Heart left ventricle (tissue), 16 donors: ENCODE measurements around the gene OCSTAMP. TPM values are rescaled to one million over a fixed set of nuclear protein-coding genes. Genes with fewer than 3 reads are reported as not detected.

Experiments used
- ATAC-seq, 4 donors: fragments of 200-7000 bp; cut with Tn5 transposase; one replicate each; pipeline ENCODE4 v1.9.1; 2020 to 2022; ENCODE audit warnings: moderate library complexity in 4 of 4, mild to moderate bottlenecking in 3 of 4, moderate number of reproducible peaks in 1 of 4
- DNase-seq, 5 donors: peaks; one replicate each; pipeline ENCODE4 v3.0.0-alpha.2; 2020
- H3K27ac ChIP-seq, 12 donors: fragments of 200-600 bp; sonication (generic) in 4 of 12; one replicate each; pipeline versions ENCODE4 v1.5.0 to v1.8.0; 2016 to 2022; ENCODE audit warnings: mild to moderate bottlenecking in 2 of 12
- H3K27me3 ChIP-seq, 9 donors: fragments of 200-600 bp; sonication (generic) in 2 of 9; one replicate each; pipeline versions ENCODE4 v1.5.1 to v1.8.0; 2016 to 2022; ENCODE audit warnings: mild to moderate bottlenecking in 3 of 9
- H3K36me3 ChIP-seq, 9 donors: fragments of 200-600 bp; sonication (generic) in 2 of 9; one replicate each; pipeline versions ENCODE4 v1.5.0 to v1.8.0; 2018 to 2022; ENCODE audit warnings: mild to moderate bottlenecking in 2 of 9
- H3K4me1 ChIP-seq, 12 donors: fragments of 200-600 bp; sonication (generic) in 4 of 12; one replicate each; pipeline versions ENCODE4 v1.5.0 to v1.8.0; 2016 to 2022; ENCODE audit warnings: mild to moderate bottlenecking in 3 of 12
- H3K4me3 ChIP-seq, 12 donors: fragments of 200-600 bp; sonication (generic) in 4 of 12; one replicate each; pipeline versions ENCODE4 v1.5.0 to v1.8.0; 2017 to 2022; ENCODE audit warnings: mild to moderate bottlenecking in 9 of 12, moderate library complexity in 4 of 12
- H3K9me3 ChIP-seq, 12 donors: fragments of 200-600 bp; sonication (generic) in 4 of 12; one replicate each; pipeline versions ENCODE4 v1.5.0 to v1.8.0; 2016 to 2022; ENCODE audit warnings: mild to moderate bottlenecking in 1 of 12
- POLR2A ChIP-seq, 2 donors: fragments of 450-650 bp; IDR thresholded peaks; one replicate each; pipeline ENCODE4 v1.6.1; 2017; ENCODE audit warnings: antibody characterized with exemption in 2 of 2, mild to moderate bottlenecking in 2 of 2, moderate library complexity in 2 of 2
- WGBS, 4 donors: extraction: QIAGEN DNeasy Blood & Tissue Kit in 2 of 4; methylation state at CpG; one replicate each; pipeline versions ENCODE4 v1.1.5 to v1.1.7; 2013 to 2018; 5-methylcytosine and 5-hydroxymethylcytosine counted together
- intact Hi-C, 10 donors: fragments of 100-400 bp; cut with DNase I; formaldehyde crosslinking; loops; one replicate each; pipeline versions ENCODE4 v1.11.1 to v1.14.2; 2022
- polyA plus RNA-seq, 2 donors: library from polyadenylated mRNA; stranded (reverse); fragments of 200-250 nt; gene quantifications; one replicate each; pipeline ENCODE4 v1.2.3, GENCODE V29; 2013
- total RNA-seq, 9 donors: library from RNA; depleted of rRNA in 2 of 9; stranded (reverse); fragments of >200 nt in 2 of 9; fragmentation: NEBNext Ultra II Directional in 3 of 9; extraction: Animal tissue kit (Norgen Biotek cat#: 25700) in 3 of 9; gene quantifications; one replicate each; pipeline versions ENCODE4 v1.1.0 to v1.2.4, GENCODE V29; 2016 to 2023
- TF ChIP-seq, protein P1 (sequence below), 12 donors: fragments of 200-600 bp; sonication (generic) in 4 of 12; IDR thresholded peaks; one replicate each; pipeline versions ENCODE4 v1.5.0 to v1.8.0; 2018 to 2022; ENCODE audit warnings: antibody characterized with exemption in 12 of 12, mild to moderate bottlenecking in 5 of 12
- donor health status: ischemic (EF 13 %, LVEDD 7.1; RV severe dilation, severe dysfunction).
- donor health status: healthy with polysubstance abuse.
- donor health status: DM: no; HTN: yes; CAD: no.
- donor health status: DM: no; HTN: no; CAD: no.
- donor health status: ischemic (EF 25% LVEDD 6.9; RV normal size, moderate dysfunction).
- donor health status: ischemic (EF 25% LVEDD 5.7; RV mildly dilated, moderate dysfunction).
- donor health status: healthy.
- donor health status: DM: yes; HTN: yes; CAD: no.
- donor health status: ischemic (EF 35%, LVEDD 5.7; RV mildly dilated, moderate dysfunction).
- donor health status: nonischemic (EF 11% LVEDD 7.7; RV severe dilation, severe dysfunction).
- donor health status: DM: yes; HTN: yes; CAD: no.
- donor health status: PGD.
- donor health status: ischemic (EF 29% LVEDD 5.4; RV normal size, mild dysfunction).
- donor health status: nonischemic (EF 23%, LVEDD 6.1; RV moderate dilation, normal function).

OCSTAMP gene
- total and polyA plus RNA-seq, 11 donors: not detected

DNA sequence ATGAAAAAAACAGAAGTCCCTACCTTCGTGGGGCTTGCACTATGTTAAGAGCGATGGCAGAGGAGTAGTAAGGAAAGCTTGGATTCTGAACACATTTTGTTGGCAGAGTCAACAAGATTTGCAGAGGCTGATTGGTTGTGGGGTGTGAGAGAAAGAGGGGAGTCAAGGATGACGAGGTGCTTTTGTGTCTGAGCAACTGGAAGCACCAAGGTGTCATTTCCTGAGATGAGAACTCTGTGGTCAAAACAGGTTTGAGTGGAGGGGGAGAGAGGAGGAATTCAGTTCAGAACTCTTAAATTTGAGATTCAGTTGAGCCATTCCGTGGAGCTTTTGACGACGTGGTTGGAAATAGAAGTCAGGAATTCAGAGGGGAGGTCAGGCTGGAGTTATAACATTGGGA is 3.5 kb downstream of the OCSTAMP start:
- no peak overlapping the region for H3K4me3 ChIP-seq
- 70 to 77% (median 74%) methylated on average over 6 of the region's 6 CpGs for WGBS, 4 donors
- TF ChIP-seq, protein P1, sequence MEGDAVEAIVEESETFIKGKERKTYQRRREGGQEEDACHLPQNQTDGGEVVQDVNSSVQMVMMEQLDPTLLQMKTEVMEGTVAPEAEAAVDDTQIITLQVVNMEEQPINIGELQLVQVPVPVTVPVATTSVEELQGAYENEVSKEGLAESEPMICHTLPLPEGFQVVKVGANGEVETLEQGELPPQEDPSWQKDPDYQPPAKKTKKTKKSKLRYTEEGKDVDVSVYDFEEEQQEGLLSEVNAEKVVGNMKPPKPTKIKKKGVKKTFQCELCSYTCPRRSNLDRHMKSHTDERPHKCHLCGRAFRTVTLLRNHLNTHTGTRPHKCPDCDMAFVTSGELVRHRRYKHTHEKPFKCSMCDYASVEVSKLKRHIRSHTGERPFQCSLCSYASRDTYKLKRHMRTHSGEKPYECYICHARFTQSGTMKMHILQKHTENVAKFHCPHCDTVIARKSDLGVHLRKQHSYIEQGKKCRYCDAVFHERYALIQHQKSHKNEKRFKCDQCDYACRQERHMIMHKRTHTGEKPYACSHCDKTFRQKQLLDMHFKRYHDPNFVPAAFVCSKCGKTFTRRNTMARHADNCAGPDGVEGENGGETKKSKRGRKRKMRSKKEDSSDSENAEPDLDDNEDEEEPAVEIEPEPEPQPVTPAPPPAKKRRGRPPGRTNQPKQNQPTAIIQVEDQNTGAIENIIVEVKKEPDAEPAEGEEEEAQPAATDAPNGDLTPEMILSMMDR (IDR thresholded peaks at IDR 0.05): no peak
- TF ChIP-seq POLR2A (IDR thresholded peaks at IDR 0.05): no peak
- ATAC-seq (no peak), DNase-seq (no peak)
- H3K9me3 ChIP-seq: no peaks in the 10 kb centered on the region
- intact Hi-C loops: no loop called here
- peaks cover 0 to 18% (median 0%) of the 10 kb centered on the region in 9 donors for H3K27me3 ChIP-seq
- no peak overlapping the region for H3K27ac ChIP-seq
- peaks cover 0 to 16% (median 0%) of the 10 kb centered on the region in 12 donors for H3K4me1 ChIP-seq
- no peaks in the 10 kb centered on the region for H3K36me3 ChIP-seq

DNA sequence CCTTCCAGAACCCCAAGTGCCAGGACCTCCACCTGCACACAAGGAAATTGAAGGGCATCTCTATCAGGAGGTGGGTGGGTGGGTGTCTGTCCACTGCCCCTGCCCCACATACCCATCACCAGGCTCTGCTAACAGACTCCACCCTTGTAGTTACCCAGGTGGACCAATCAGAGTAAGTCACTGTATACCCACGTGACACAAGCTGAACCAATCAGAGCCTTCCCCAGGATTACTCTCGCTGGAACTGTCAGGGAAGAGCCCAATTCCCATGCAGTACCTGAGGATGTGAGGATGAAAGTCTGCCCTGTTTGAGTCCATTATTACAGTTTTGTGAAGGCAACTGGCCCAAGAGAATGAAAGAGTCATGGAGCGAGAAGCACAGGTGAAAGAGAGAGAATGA is 4.2 kb downstream of the OCSTAMP start:
- H3K36me3 ChIP-seq: no peaks in the 10 kb centered on the region
- 82 to 84% (median 83%) methylated on average over 3 of the region's 3 CpGs for WGBS, 4 donors
- no peak overlapping the region for H3K27ac ChIP-seq
- TF ChIP-seq POLR2A (IDR thresholded peaks at IDR 0.05): no peak
- TF ChIP-seq, protein P1 (IDR thresholded peaks at IDR 0.05): no peak
- peaks cover 0 to 13% (median 0%) of the 10 kb centered on the region in 12 donors for H3K4me1 ChIP-seq
- no peaks in the 10 kb centered on the region for H3K9me3 ChIP-seq
- DNase-seq: no peak
- no peak for ATAC-seq
- H3K27me3 ChIP-seq: peaks cover 0 to 24% (median 3%) of the 10 kb centered on the region in 9 donors
- no peak overlapping the region for H3K4me3 ChIP-seq
- intact Hi-C loops: no loop called here

DNA sequence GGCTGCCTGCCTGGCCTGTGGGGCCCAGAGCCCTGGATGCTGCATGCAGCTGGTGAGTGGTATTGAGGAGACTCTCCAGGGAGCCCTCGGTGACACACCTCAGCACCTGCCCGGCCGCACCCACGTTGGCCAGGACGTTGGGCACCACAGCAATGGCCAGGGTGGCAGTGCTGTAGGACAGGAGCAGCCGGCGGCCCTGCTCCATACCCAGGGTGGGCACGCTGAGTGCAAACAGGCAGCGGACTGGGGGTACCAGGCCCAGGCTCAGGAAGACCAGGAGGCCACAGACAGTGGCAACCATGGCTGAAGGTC is 4.7 kb downstream of the OCSTAMP start:
- TF ChIP-seq, protein P1 (IDR thresholded peaks at IDR 0.05): no peak
- TF ChIP-seq POLR2A (IDR thresholded peaks at IDR 0.05): no peak
- Histone ChIP-seq H3K9me3 (no peaks in the 10 kb centered on the region), H3K4me1 (peaks cover 0 to 13% (median 0%) of the 10 kb centered on the region in 12 donors), H3K27me3 (peaks cover 0 to 29% (median 3%) of the 10 kb centered on the region in 9 donors), H3K36me3 (no peaks in the 10 kb centered on the region), H3K4me3 (no peak overlapping the region), H3K27ac (no peak overlapping the region)
- ATAC-seq (peak in 1 of 4 donors; percentile 19), DNase-seq (peak in 1 of 5 donors; percentile 59)
- intact Hi-C loops: no loop called here
- WGBS, 4 donors: 88 to 96% (median 94%) methylated on average over 5 to 9 of the region's 9 CpGs

DNA sequence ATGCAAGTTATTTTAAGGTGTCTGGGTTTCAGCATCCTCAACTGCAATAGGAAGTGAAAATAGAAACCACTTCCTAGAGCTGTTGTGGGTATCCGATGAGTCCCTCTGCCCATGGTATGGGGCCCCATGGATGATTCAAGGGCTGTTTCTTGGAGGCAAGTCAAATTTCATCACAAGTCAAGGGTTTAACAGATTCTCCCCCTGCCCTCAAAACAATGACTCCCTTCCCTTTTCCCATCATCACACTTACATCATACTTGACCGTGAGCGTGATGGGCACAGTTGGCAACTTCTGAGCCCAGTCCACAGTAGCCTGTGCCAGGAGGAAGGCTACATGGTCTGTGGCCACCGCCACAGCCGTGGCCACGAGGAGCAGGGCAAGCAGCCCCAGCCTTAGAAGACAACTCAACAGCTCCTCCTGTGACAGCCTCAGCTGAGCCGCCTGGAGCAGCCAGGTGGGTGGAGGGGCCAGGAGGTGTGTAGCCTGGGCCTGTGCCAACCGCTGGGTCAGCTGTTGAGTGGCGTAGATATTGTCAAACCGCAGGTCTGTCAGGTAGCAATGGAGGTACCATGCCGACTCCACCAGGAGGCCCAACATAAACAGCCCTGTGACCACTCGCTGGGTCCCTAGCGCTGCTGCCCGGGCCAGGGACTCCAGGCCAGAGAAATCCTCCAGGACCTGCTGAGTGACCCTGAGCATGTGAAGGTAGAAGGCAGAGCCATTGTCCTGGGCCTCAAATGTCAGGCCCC is 5.2 kb downstream of the OCSTAMP start:
- H3K4me1 ChIP-seq: peaks cover 0 to 13% (median 0%) of the 10 kb centered on the region in 12 donors
- intact Hi-C loops: no loop called here
- H3K27ac ChIP-seq: no peak overlapping the region
- H3K36me3 ChIP-seq: no peaks in the 10 kb centered on the region
- 76 to 84% (median 80%) methylated on average over 6 to 14 of the region's 14 CpGs for WGBS, 4 donors
- DNase-seq: no peak
- H3K9me3 ChIP-seq: no peaks in the 10 kb centered on the region
- H3K27me3 ChIP-seq: peaks cover 0 to 34% (median 3%) of the 10 kb centered on the region in 9 donors
- ATAC-seq: peak in 1 of 4 donors; percentile 31
- TF ChIP-seq, protein P1 (IDR thresholded peaks at IDR 0.05): no peak
- no peak for TF ChIP-seq POLR2A (IDR thresholded peaks at IDR 0.05)
- no peak overlapping the region for H3K4me3 ChIP-seq
